AG10803 (cell line): Measurements from ENCODE around the gene MFSD6.

ENCODE experiments used
- DNase-seq: peaks from one replicate; pipeline ENCODE4 v3.0.0; 2010; ENCODE audit warnings: low read depth
- H3K4me3 ChIP-seq: 2 replicates; pipeline ENCODE4 v1.5.1; 2011; ENCODE audit warnings: mild to moderate bottlenecking, low read length, control low read depth
- CTCF ChIP-seq: conservative IDR thresholded peaks from 2 replicates; pipeline ENCODE4 v1.5.1; 2011; ENCODE audit warnings: mild to moderate bottlenecking, low read length, control low read depth, inconsistent platforms

The MFSD6 gene

GRCh38 chr2:190537765-190538164 is 129.6 kb downstream of the MFSD6 start:
- DNase-seq, result peak; percentile 45
- no peak for TF ChIP-seq CTCF

GRCh38 chr2:190538201-190538600 is 130.0 kb downstream of the MFSD6 start:
- no peak for TF ChIP-seq CTCF
- DNase-seq, result no peak
- H3K4me3 ChIP-seq, result no peak overlapping the region

More at GRCh38 chr2:190537765-190538164, 129.6 kb downstream of the MFSD6 start:
- no peak overlapping the region for H3K4me3 ChIP-seq

GRCh38 chr2:190540048-190540447 is 131.9 kb downstream of the MFSD6 start:
- no peak overlapping the region for H3K4me3 ChIP-seq
- no peak for TF ChIP-seq CTCF
- no peak for DNase-seq

- TF ChIP-seq CTCF, result no peak
- no peak for DNase-seq
- H3K4me3 ChIP-seq, result no peak overlapping the region
Measured at GRCh38 chr2:190545093-190545492, 136.9 kb downstream of the MFSD6 start.

- no peak for TF ChIP-seq CTCF
- H3K4me3 ChIP-seq, result no peak overlapping the region
- DNase-seq, result peak; percentile 10
Measured at GRCh38 chr2:190545555-190546385, 137.6 kb downstream of the MFSD6 start.

- no peak overlapping the region for H3K4me3 ChIP-seq
- no peak for DNase-seq
- no peak for TF ChIP-seq CTCF
Measured at GRCh38 chr2:190546734-190547133, 138.6 kb downstream of the MFSD6 start.

- no peak for DNase-seq
- TF ChIP-seq CTCF, result no peak
- no peak overlapping the region for H3K4me3 ChIP-seq
Measured at GRCh38 chr2:190547886-190548285, 139.7 kb downstream of the MFSD6 start.
